Spleen (tissue), 7 donors: ENCODE data around the gene TTC22.

ENCODE experiments used
- POLR2A ChIP-seq, 3 donors: fragments of 450-650 bp; IDR thresholded peaks; one replicate each; pipeline ENCODE4 v1.5.1; 2017; ENCODE audit warnings: antibody characterized with exemption in 3 of 3, mild to moderate bottlenecking in 1 of 3
- POLR2AphosphoS5 ChIP-seq, 3 donors: sonication (generic); formaldehyde crosslinking; IDR thresholded peaks; one replicate each; pipeline ENCODE4 v1.5.1; 2017; ENCODE audit warnings: antibody characterized with exemption in 3 of 3
- TF ChIP-seq, protein P1 (sequence below), 11 experiments: fragments of 200-600 bp in 7 of 11; fragments of 450-650 bp in 4 of 11; sonication (generic) in 4 of 11; IDR thresholded peaks in 8 of 11; conservative IDR thresholded peaks in 3 of 11; 1 replicate in 7 of 11; 2 replicates in 4 of 11; pipeline versions ENCODE4 v1.4.0 to v1.8.0; 2016 to 2021; ENCODE audit warnings: antibody characterized with exemption in 11 of 11, inconsistent platforms in 4 of 11, mild to moderate bottlenecking in 1 of 11
- donor health status: DM: no; HTN: no; CAD: no; lungs with moderate emphysema.
- donor health status: DM: no; HTN: no; CAD: no.
- donor health status: DM: no; HTN: no; CAD: no.

DNA sequence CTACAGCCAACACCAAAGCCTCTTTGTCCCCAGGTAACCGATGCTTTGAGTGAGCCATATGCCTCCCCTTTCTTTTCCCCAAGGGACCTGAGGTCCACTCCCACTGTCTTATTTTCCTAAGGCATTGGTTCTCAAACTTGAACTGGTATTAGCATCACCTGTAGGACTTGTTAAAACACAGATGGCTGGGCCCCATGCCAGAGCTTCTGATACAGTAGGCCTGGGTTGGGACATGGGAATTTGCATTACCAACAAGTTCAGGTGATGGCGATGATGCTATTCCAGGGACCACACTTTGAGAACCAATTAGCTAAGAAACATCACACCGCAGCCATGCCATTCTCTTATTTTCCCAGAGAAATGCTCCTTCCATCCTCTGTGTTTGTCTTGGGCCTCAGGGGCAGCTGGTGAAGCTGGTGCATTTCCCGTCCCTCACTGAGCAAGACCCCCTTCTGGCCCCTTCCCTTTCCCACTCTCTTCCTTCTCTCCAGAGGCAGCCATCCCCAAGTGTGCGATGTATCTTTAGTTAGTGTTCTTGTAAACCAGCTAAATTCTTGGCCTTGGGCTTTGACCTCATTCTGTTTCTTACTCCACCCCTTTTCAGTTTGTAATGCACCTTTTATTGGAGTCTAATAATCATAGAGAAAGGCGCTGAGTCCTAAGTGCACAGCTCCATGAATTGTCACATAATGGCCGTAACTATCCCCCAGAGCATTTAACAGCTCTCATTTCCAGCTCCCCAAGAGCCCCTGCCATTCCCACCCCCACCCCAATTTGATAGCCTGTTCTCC is 14.2 kb upstream of the TTC22 start:
- TF ChIP-seq, protein P1, sequence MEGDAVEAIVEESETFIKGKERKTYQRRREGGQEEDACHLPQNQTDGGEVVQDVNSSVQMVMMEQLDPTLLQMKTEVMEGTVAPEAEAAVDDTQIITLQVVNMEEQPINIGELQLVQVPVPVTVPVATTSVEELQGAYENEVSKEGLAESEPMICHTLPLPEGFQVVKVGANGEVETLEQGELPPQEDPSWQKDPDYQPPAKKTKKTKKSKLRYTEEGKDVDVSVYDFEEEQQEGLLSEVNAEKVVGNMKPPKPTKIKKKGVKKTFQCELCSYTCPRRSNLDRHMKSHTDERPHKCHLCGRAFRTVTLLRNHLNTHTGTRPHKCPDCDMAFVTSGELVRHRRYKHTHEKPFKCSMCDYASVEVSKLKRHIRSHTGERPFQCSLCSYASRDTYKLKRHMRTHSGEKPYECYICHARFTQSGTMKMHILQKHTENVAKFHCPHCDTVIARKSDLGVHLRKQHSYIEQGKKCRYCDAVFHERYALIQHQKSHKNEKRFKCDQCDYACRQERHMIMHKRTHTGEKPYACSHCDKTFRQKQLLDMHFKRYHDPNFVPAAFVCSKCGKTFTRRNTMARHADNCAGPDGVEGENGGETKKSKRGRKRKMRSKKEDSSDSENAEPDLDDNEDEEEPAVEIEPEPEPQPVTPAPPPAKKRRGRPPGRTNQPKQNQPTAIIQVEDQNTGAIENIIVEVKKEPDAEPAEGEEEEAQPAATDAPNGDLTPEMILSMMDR (IDR thresholded peaks at IDR 0.05 in 8 of 11, conservative IDR thresholded peaks at IDR 0.05 in 3 of 11): no peak
- no peak for TF ChIP-seq POLR2A (IDR thresholded peaks at IDR 0.05)
- TF ChIP-seq POLR2AphosphoS5 (IDR thresholded peaks at IDR 0.05): no peak
